AG04450 (cell line): ENCODE data around the gene TPO. TPM values are rescaled to one million over a fixed set of nuclear protein-coding genes. Genes with fewer than 3 reads are reported as not detected.

Source experiments
- CTCF ChIA-PET: fragments of 300-600, 350-600 bp; formaldehyde crosslinking; extraction: SDS; loops from one replicate; lab custom pipeline; 2022; ENCODE audit warnings: antibody characterized with exemption, inconsistent platforms; lab: Charles Lee
- POLR2A ChIA-PET: fragments of 350-600 bp; formaldehyde crosslinking; extraction: SDS; loops from one replicate; lab custom pipeline; 2021; ENCODE audit warnings: antibody characterized with exemption, inconsistent platforms; lab: Yijun Ruan, JAX
- DNase-seq: peaks from one replicate; pipeline ENCODE4 v3.0.0-alpha.2; 2011; ENCODE audit warnings: low read depth, low spot score
- H3K27ac ChIP-seq: one replicate; pipeline ENCODE4 v1.5.1; 2012; ENCODE audit warnings: low read depth, low read length, control low read depth
- H3K27me3 ChIP-seq: one replicate; pipeline ENCODE4 v1.6.0; 2012; ENCODE audit warnings: low read length; ENCODE audit not compliant: control insufficient read depth, insufficient read depth
- H3K4me3 ChIP-seq: 2 replicates; pipeline ENCODE4 v1.5.1; 2011; ENCODE audit warnings: mild to moderate bottlenecking, low read depth, low read length, control low read depth
- H3K9me3 ChIP-seq: 2 replicates; pipeline ENCODE4 v1.5.1; 2012; ENCODE audit warnings: low read length; ENCODE audit not compliant: control insufficient read depth, insufficient read depth
- polyA plus RNA-seq: library from polyadenylated mRNA; depleted of rRNA; stranded (reverse); fragments of >200 nt; gene quantifications from 2 replicates; pipeline ENCODE4 v1.2.3, GENCODE V29; 2011
- TF ChIP-seq, protein P1 (sequence below): IDR thresholded peaks from 2 replicates; pipeline ENCODE4 v1.5.1; 2011; ENCODE audit warnings: low read depth, low read length, control low read depth, inconsistent platforms

The TPO gene
- polyA plus RNA-seq, 1 experiment, result not detected

- DNase-seq, result no peak
- Histone ChIP-seq H3K9me3 (no peaks in the 10 kb centered on the region; the same call in 1 of the 2 replicates), H3K4me3 (no peak overlapping the region), H3K27me3 (peaks cover 4% of the 10 kb centered on the region), H3K27ac (no peak overlapping the region)
- TF ChIP-seq, protein P1, sequence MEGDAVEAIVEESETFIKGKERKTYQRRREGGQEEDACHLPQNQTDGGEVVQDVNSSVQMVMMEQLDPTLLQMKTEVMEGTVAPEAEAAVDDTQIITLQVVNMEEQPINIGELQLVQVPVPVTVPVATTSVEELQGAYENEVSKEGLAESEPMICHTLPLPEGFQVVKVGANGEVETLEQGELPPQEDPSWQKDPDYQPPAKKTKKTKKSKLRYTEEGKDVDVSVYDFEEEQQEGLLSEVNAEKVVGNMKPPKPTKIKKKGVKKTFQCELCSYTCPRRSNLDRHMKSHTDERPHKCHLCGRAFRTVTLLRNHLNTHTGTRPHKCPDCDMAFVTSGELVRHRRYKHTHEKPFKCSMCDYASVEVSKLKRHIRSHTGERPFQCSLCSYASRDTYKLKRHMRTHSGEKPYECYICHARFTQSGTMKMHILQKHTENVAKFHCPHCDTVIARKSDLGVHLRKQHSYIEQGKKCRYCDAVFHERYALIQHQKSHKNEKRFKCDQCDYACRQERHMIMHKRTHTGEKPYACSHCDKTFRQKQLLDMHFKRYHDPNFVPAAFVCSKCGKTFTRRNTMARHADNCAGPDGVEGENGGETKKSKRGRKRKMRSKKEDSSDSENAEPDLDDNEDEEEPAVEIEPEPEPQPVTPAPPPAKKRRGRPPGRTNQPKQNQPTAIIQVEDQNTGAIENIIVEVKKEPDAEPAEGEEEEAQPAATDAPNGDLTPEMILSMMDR, result no peak
- POLR2A ChIA-PET, result no interaction called here
- CTCF ChIA-PET, result interaction anchor here (0.7 to 8.1 kb wide), 25 partner anchors 7 to 857 kb away, joined by 3 to 80 read pairs (median 6); no protein-coding TSS in a partner anchor
These were observed 138.6 kb downstream of the TPO start for GRCh38 chr2:1551905-1552304.

- no peak for DNase-seq
- CTCF ChIA-PET, result interaction anchor here (1.5 to 8.1 kb wide), 9 partner anchors 8 to 839 kb away, joined by 3 to 80 read pairs (median 7); no protein-coding TSS in a partner anchor
- TF ChIP-seq, protein P1, result no peak
- H3K4me3 ChIP-seq, result no peak overlapping the region
- peaks cover 4% of the 10 kb centered on the region for H3K27me3 ChIP-seq
- no peak overlapping the region for H3K27ac ChIP-seq
- no peaks in the 10 kb centered on the region; the same call in 1 of the 2 replicates for H3K9me3 ChIP-seq
- POLR2A ChIA-PET, result no interaction called here
These were observed 139.3 kb downstream of the TPO start for GRCh38 chr2:1552611-1553010.

DNA sequence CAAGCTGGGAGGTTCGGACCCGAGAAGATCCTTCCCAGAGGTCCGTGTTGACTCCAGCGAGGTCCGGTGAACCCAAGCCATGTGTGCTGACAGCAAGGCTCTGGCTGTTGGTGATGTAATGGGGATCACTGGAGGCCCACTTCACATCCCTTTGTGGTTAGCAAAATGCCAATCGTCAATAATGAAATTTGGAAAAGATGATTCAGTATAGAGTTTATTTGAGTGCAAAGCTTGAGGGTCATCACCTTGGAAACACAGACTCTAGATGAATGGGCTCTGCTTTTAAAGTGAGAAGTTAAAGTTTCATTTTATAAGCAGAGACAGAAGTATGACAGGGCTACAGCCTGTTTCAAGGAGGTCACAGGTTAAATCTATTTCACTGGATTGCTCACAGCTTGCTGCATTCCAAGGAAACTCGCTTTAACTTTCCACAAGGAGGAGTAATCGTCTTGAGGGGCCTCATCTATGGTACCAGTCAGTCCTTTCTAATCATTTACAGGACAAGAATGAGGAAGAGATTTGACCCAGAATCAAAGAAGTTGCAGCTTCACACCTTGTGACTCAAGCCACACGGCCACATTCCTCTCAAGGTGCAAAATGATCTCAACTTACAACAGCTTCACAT lies 140.5 kb downstream of the TPO start:
- TF ChIP-seq, protein P1, result peak; percentile 59
- no peaks in the 10 kb centered on the region; the same call in 1 of the 2 replicates for H3K9me3 ChIP-seq
- no peak overlapping the region for H3K4me3 ChIP-seq
- CTCF ChIA-PET, result interaction anchor here (0.5 to 8.1 kb wide), 12 partner anchors 7 to 265 kb away, joined by 3 to 80 read pairs (median 4); no protein-coding TSS in a partner anchor
- DNase-seq, result peak; percentile 59
- H3K27me3 ChIP-seq, result peaks cover 4% of the 10 kb centered on the region
- POLR2A ChIA-PET, result interaction anchor here (1.0 kb wide), 1 partner anchor 47 kb away, joined by 3 read pairs; no protein-coding TSS in a partner anchor
- peak overlapping the region; percentile 75 for H3K27ac ChIP-seq

DNA sequence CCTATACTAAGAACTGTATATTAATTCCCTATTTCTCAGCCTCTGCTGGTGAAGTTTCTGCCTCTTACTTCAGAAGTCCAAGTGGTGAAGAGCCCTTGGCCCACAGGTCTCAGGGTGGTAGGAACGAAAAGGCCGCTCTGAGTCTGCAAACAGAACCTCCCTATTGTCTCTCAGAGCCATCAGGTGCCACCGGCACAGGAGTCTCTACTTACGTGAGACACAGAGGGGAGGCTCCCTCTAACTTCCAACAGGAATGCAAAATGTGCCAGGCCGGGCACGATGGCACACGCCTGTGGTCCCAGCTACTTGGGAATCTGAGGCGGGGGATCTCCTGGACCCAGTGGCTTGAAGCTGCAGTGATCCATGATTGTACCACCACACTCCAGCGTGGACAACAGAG lies 143.0 kb downstream of the TPO start:
- ChIA-PET POLR2A (no interaction called here), CTCF (interaction anchor here (1.0 to 8.1 kb wide), 4 partner anchors 10 to 262 kb away, joined by 6 to 80 read pairs (median 19); no protein-coding TSS in a partner anchor)
- H3K27ac ChIP-seq, result no peak overlapping the region
- no peak overlapping the region for H3K4me3 ChIP-seq
- no peak for DNase-seq
- peaks cover 4% of the 10 kb centered on the region for H3K27me3 ChIP-seq
- TF ChIP-seq, protein P1, result no peak
- H3K9me3 ChIP-seq, result no peaks in the 10 kb centered on the region

DNA sequence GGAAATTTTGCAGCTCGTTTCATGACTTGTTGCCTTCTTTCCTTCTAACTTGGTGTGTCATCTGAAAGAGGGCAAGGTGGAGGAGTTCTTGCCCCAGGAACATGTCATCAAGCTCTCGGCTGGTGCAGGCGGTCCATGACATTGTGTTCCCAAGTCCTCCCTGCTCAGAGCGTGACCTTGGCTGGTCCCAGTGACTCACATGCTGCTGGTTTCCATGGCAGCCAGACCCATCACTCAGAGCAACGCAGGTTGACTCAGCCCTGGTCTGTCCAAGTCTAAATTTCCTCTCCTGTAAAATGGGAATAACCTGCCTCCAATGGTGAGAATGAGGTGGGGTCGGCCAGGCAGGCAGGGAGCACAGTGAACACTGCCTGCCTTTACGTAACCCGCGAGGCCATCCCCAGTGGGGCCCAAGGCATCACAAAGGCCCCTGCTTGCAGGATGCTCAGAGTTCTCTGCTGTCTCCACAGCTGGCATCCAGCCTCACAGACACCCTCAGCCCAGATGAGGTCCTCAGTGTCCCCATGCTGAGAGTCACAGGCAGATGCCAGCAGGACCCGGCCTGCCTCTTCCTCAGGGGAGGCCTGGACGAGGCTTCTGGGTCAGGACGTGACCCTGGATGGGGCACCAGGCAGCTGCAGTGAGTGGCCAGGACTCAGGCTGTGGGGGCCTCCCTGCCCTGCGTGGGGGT lies 143.7 kb downstream of the TPO start:
- H3K27ac ChIP-seq, result no peak overlapping the region
- H3K27me3 ChIP-seq, result peaks cover 6% of the 10 kb centered on the region
- ChIA-PET CTCF (interaction anchor here (0.5 to 4.0 kb wide), 3 partner anchors 11 to 279 kb away, joined by 3 to 17 read pairs (median 6); no protein-coding TSS in a partner anchor), POLR2A (no interaction called here)
- no peaks in the 10 kb centered on the region for H3K9me3 ChIP-seq
- DNase-seq, result no peak
- H3K4me3 ChIP-seq, result no peak overlapping the region
- TF ChIP-seq, protein P1, result no peak
